Fibroblast of mammary gland (primary cell): ENCODE measurements around the gene MRGPRX2.

ENCODE experiments used
- DNase-seq: peaks from one replicate; pipeline ENCODE4 v3.0.0-alpha.2; 2010; ENCODE audit warnings: low read depth
- H3K4me3 ChIP-seq: 2 replicates; pipeline ENCODE4 v1.5.1; 2011; ENCODE audit warnings: low read depth, mild to moderate bottlenecking, low read length, moderate library complexity; ENCODE audit not compliant: control insufficient read depth
- CTCF ChIP-seq: conservative IDR thresholded peaks from 2 replicates; pipeline ENCODE4 v1.5.1; 2011; ENCODE audit warnings: low read depth, low read length, inconsistent platforms; ENCODE audit not compliant: control insufficient read depth, insufficient read depth

MRGPRX2 gene

GRCh38 chr11:19060629-19061028 is at the start of gene MRGPRX2:
MRGPRX2 (minus strand) TSS chr11:19060717; CDS start chr11:19056402, 4,315 bp downstream.
- H3K4me3 ChIP-seq, result no peak within 1 kb of the TSS
- no peak for TF ChIP-seq CTCF
- DNase-seq, result no peak

- TF ChIP-seq CTCF, result no peak
- no peak overlapping the region for H3K4me3 ChIP-seq
- DNase-seq, result no peak
Measured at GRCh38 chr11:19110295-19110694, 49.8 kb upstream of the MRGPRX2 start.

GRCh38 chr11:19107125-19107524 is 46.6 kb upstream of the MRGPRX2 start:
- H3K4me3 ChIP-seq, result no peak overlapping the region
- TF ChIP-seq CTCF, result no peak
- no peak for DNase-seq

GRCh38 chr11:19105011-19105410 is 44.5 kb upstream of the MRGPRX2 start:
- TF ChIP-seq CTCF, result no peak
- no peak overlapping the region for H3K4me3 ChIP-seq
- DNase-seq, result no peak

GRCh38 chr11:19102521-19102900 is 42.0 kb upstream of the MRGPRX2 start:
- DNase-seq, result no peak
- TF ChIP-seq CTCF, result no peak
- H3K4me3 ChIP-seq, result no peak overlapping the region

- no peak for TF ChIP-seq CTCF
- H3K4me3 ChIP-seq, result no peak overlapping the region
- DNase-seq, result no peak
Measured at GRCh38 chr11:19101796-19102520, 41.4 kb upstream of the MRGPRX2 start.
